Endothelial cell of umbilical vein (primary cell): ENCODE results near the gene R3HDM1. TPM values are rescaled to one million over a fixed set of nuclear protein-coding genes. Genes with fewer than 3 reads are reported as not detected.

Source experiments
- BruUV-seq: library from RNA; stranded (reverse); fragments of 400-500 nt; replicated peaks from 2 replicates; lab custom pipeline; 2021; lab: Mats Ljungman, UMichigan
- CTCF ChIA-PET: fragments of 300-600, 350-600 bp; sonication (Branson Sonifier 250); formaldehyde crosslinking; loops from one replicate; lab custom pipeline; 2021; ENCODE audit warnings: antibody characterized with exemption, inconsistent platforms; lab: Charles Lee
- POLR2A ChIA-PET: fragments of 300-600, 350-600 bp; sonication (Branson Sonifier 250); formaldehyde crosslinking; loops from one replicate; lab custom pipeline; 2021; ENCODE audit warnings: antibody characterized with exemption, inconsistent platforms; lab: Charles Lee
- DNase-seq: peaks from one replicate; pipeline ENCODE4 v3.0.0-alpha.2; 2011; ENCODE audit warnings: low read depth, low spot score
- FAIRE-seq: peaks from 2 replicates; lab custom pipeline; 2011; peaks lifted over from hg19 to GRCh38; lab: Jason Lieb, UNC
- H2AFZ ChIP-seq: 2 replicates; pipeline ENCODE4 v1.6.0; 2012; ENCODE audit warnings: low read depth, low read length, control low read depth, inconsistent platforms
- H3K27ac ChIP-seq: 2 replicates; pipeline ENCODE4 v1.5.1; 2011; ENCODE audit warnings: low read depth, mild to moderate bottlenecking, control low read depth, low read length, moderate library complexity; ENCODE audit not compliant: insufficient read depth
- H3K27me3 ChIP-seq, 2 experiments: 2 replicates each; pipeline versions ENCODE4 v1.6.0 to v1.6.1; 2011; ENCODE audit warnings: low read length in 2 of 2, mixed read lengths in 1 of 2; ENCODE audit not compliant: control insufficient read depth in 2 of 2, insufficient read depth in 2 of 2
- H3K36me3 ChIP-seq, 2 experiments: 2 replicates in 1 of 2; 3 replicates in 1 of 2; pipeline ENCODE4 v1.5.1; 2011; ENCODE audit warnings: low read length in 2 of 2, mild to moderate bottlenecking in 1 of 2, moderate library complexity in 1 of 2; ENCODE audit not compliant: control insufficient read depth in 2 of 2, insufficient read depth in 2 of 2; ENCODE audit errors: extremely low read depth in 1 of 2
- H3K4me1 ChIP-seq: 3 replicates; pipeline ENCODE4 v1.5.1; 2011; ENCODE audit warnings: mild to moderate bottlenecking, low read length; ENCODE audit not compliant: control insufficient read depth, insufficient read depth; ENCODE audit errors: extremely low read depth
- H3K4me2 ChIP-seq: 2 replicates; pipeline ENCODE4 v1.6.1; 2011; ENCODE audit warnings: low read length, control low read depth, mixed read lengths; ENCODE audit not compliant: insufficient read depth
- H3K4me3 ChIP-seq, 3 experiments: fragments of 200-600 bp in 1 of 3; sonication (generic), shearing (Covaris generic) in 1 of 3; replicated peaks in 1 of 3; 2 replicates each; pipeline ENCODE4 v1.5.1; 2011 to 2016; ENCODE audit warnings: control low read depth in 3 of 3, low read length in 3 of 3, mild to moderate bottlenecking in 2 of 3, inconsistent platforms in 1 of 3, low read depth in 1 of 3, moderate library complexity in 1 of 3; ENCODE audit not compliant: insufficient read depth in 1 of 3
- H3K79me2 ChIP-seq: 2 replicates; pipeline ENCODE4 v1.6.0; 2012; ENCODE audit warnings: low read length, inconsistent platforms; ENCODE audit not compliant: control insufficient read depth, insufficient read depth
- H3K9ac ChIP-seq: replicated peaks from 2 replicates; pipeline ENCODE3; 2011; ENCODE audit warnings: low read length, control low read depth; ENCODE audit not compliant: insufficient read depth; ENCODE audit errors: extremely low read depth
- H3K9me1 ChIP-seq: replicated peaks from 3 replicates; pipeline ENCODE4 v1.6.0; 2011; ENCODE audit warnings: mild to moderate bottlenecking, low read length; ENCODE audit not compliant: control insufficient read depth, insufficient read depth; ENCODE audit errors: extremely low read depth
- H3K9me3 ChIP-seq: replicated peaks from 2 replicates; pipeline ENCODE4 v1.5.1; 2012; ENCODE audit warnings: low read length, inconsistent platforms; ENCODE audit not compliant: control insufficient read depth, insufficient read depth
- H4K20me1 ChIP-seq: replicated peaks from 2 replicates; pipeline ENCODE3; 2011; ENCODE audit warnings: mild to moderate bottlenecking, low read length; ENCODE audit not compliant: control insufficient read depth, insufficient read depth; ENCODE audit errors: extremely low read depth
- EZH2 ChIP-seq: IDR thresholded peaks from 2 replicates; pipeline ENCODE4 v1.6.1; 2012; ENCODE audit warnings: borderline replicate concordance, low read depth, mild to moderate bottlenecking, moderate library complexity, low read length, inconsistent platforms; ENCODE audit not compliant: severe bottlenecking
- FOS ChIP-seq: IDR thresholded peaks from 2 replicates; pipeline ENCODE4 v1.6.1; 2011; ENCODE audit warnings: mild to moderate bottlenecking, low read length, moderate library complexity, borderline replicate concordance; ENCODE audit not compliant: insufficient read depth
- GATA2 ChIP-seq: IDR thresholded peaks from 2 replicates; pipeline ENCODE4 v1.7.0; 2011; ENCODE audit warnings: low read depth, mild to moderate bottlenecking, moderate library complexity, mixed read lengths, low read length; ENCODE audit not compliant: insufficient read length, insufficient read depth
- JUN ChIP-seq: IDR thresholded peaks from 2 replicates; pipeline ENCODE4 v1.6.1; 2011; ENCODE audit warnings: borderline replicate concordance, low read depth; ENCODE audit not compliant: insufficient read length, insufficient read depth
- MYC ChIP-seq: IDR thresholded peaks from one replicate; pipeline ENCODE4 v1.6.1; 2011; ENCODE audit warnings: mild to moderate bottlenecking, low read depth, low read length
- POLR2A ChIP-seq: IDR thresholded peaks from 2 replicates; pipeline ENCODE4 v1.6.1; 2012; ENCODE audit warnings: low read depth, mild to moderate bottlenecking, control low read depth, low read length
- POLR2AphosphoS5 ChIP-seq: IDR thresholded peaks from 2 replicates; pipeline ENCODE4 v1.6.1; 2012; ENCODE audit warnings: low read depth, mild to moderate bottlenecking, control low read depth, low read length, moderate library complexity; ENCODE audit not compliant: insufficient read depth
- dilution Hi-C: fragments of 300-500 bp; cut with MboI; formaldehyde crosslinking; loops from one replicate; pipeline ENCODE4 v1.15.0; 2019; ENCODE audit warnings: low sequenced_read_pairs; ENCODE audit not compliant: extremely low pct_ligation_motif_present
- intact Hi-C: fragments of 100-400 bp; cut with micrococcal nuclease; formaldehyde crosslinking; loops from one replicate; pipeline ENCODE4 v1.10.0; 2022
- polyA plus RNA-seq, 4 experiments: library from polyadenylated mRNA; depleted of rRNA in 3 of 4; stranded (reverse) in 3 of 4; unstranded in 1 of 4; fragments of >200 nt; gene quantifications; 2 replicates each; pipeline versions ENCODE4 v1.2.1 to v1.2.3, GENCODE V29; 2011 to 2012; ENCODE audit warnings: missing spikeins in 1 of 4
- total RNA-seq: library from RNA; stranded (reverse); gene quantifications from 2 replicates; pipeline ENCODE4 v1.2.3, GENCODE V29; 2021
- TF ChIP-seq, protein P1 (sequence below): IDR thresholded peaks from 2 replicates; pipeline ENCODE4 v1.6.1; 2011; ENCODE audit not compliant: insufficient read depth, insufficient read length
- TF ChIP-seq, protein P2 (sequence below), 2 donors: IDR thresholded peaks; 1 replicate in 1 of 2; 2 replicates in 1 of 2; pipeline ENCODE4 v1.5.1; 2011; ENCODE audit warnings: low read length in 2 of 2, mild to moderate bottlenecking in 2 of 2, moderate library complexity in 2 of 2, control low read depth in 1 of 2, inconsistent platforms in 1 of 2, low read depth in 1 of 2; ENCODE audit not compliant: insufficient read depth in 1 of 2; ENCODE audit errors: extremely low read depth in 1 of 2

R3HDM1 gene
- total and polyA plus RNA-seq, 2 donors (not counting 3 experiments of a cell fraction or from before 2014, with no cell fraction given): 36.6 to 61.8 TPM

DNA sequence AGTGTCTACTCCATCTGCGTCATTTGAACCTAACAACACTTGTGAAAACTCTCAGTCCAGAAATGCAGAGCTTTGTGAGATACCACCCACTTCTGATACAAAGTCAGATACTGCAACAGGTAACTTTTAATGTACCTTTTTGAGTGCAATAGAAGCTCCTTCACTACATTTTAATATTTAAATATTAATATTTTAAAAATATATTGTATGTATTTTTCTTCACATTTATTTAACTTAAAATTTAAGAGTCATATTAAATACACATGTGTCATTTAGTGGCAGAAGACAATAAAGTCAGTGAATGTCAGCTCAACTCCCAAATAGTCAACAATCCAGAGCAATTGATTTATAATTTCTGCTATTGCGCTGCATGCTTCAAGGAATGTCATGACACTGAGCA, 224.3 kb downstream of the R3HDM1 start:
- H3K4me2 ChIP-seq: no peak overlapping the region
- no peaks in the 10 kb centered on the region for H3K9me1 ChIP-seq
- peaks cover 4% of the 10 kb centered on the region for H3K9me3 ChIP-seq
- DNase-seq (no peak), FAIRE-seq (no peak)
- no peak overlapping the region for H3K27ac ChIP-seq
- BruUV-seq: no TSS peak
- no peak overlapping the region for H2AFZ ChIP-seq
- no peak overlapping the region for H3K9ac ChIP-seq
- no peaks in the 10 kb centered on the region for H3K27me3 ChIP-seq
- dilution Hi-C loops: no loop called here
- POLR2A ChIA-PET: no interaction called here
- CTCF ChIA-PET: interaction anchor here (1.1 to 1.6 kb wide), 3 partner anchors 10 to 42 kb away, joined by 3 to 6 read pairs (median 5); no protein-coding TSS in a partner anchor
- intact Hi-C loops: no loop called here
- H3K36me3 ChIP-seq: peaks cover 17 to 28% of the 10 kb centered on the region in 2 experiments
- TF ChIP-seq POLR2AphosphoS5 (no peak), EZH2 (no peak), JUN (no peak), FOS (no peak), GATA2 (no peak), POLR2A (no peak), MYC (no peak)
- TF ChIP-seq, protein P1, sequence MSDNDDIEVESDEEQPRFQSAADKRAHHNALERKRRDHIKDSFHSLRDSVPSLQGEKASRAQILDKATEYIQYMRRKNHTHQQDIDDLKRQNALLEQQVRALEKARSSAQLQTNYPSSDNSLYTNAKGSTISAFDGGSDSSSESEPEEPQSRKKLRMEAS: no peak
- TF ChIP-seq, protein P2, sequence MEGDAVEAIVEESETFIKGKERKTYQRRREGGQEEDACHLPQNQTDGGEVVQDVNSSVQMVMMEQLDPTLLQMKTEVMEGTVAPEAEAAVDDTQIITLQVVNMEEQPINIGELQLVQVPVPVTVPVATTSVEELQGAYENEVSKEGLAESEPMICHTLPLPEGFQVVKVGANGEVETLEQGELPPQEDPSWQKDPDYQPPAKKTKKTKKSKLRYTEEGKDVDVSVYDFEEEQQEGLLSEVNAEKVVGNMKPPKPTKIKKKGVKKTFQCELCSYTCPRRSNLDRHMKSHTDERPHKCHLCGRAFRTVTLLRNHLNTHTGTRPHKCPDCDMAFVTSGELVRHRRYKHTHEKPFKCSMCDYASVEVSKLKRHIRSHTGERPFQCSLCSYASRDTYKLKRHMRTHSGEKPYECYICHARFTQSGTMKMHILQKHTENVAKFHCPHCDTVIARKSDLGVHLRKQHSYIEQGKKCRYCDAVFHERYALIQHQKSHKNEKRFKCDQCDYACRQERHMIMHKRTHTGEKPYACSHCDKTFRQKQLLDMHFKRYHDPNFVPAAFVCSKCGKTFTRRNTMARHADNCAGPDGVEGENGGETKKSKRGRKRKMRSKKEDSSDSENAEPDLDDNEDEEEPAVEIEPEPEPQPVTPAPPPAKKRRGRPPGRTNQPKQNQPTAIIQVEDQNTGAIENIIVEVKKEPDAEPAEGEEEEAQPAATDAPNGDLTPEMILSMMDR (IDR thresholded peaks at IDR 0.05; ENCODE audit: extremely low read depth in 1 of 2, insufficient read depth in 1 of 2, low read depth in 1 of 2, low read length in 2 of 2): no peak
- H3K79me2 ChIP-seq: peaks cover 17% of the 10 kb centered on the region
- no peaks in the 10 kb centered on the region for H4K20me1 ChIP-seq
- H3K4me3 ChIP-seq: no peak overlapping the region
- no peaks in the 10 kb centered on the region for H3K4me1 ChIP-seq
